ENCODE results near the gene UMODL1. TPM values are rescaled to one million over a fixed set of nuclear protein-coding genes. Genes with fewer than 3 reads are reported as not detected.

UMODL1 gene
- total RNA-seq, 1 donor from 2014 or later: 0.08 TPM

DNA sequence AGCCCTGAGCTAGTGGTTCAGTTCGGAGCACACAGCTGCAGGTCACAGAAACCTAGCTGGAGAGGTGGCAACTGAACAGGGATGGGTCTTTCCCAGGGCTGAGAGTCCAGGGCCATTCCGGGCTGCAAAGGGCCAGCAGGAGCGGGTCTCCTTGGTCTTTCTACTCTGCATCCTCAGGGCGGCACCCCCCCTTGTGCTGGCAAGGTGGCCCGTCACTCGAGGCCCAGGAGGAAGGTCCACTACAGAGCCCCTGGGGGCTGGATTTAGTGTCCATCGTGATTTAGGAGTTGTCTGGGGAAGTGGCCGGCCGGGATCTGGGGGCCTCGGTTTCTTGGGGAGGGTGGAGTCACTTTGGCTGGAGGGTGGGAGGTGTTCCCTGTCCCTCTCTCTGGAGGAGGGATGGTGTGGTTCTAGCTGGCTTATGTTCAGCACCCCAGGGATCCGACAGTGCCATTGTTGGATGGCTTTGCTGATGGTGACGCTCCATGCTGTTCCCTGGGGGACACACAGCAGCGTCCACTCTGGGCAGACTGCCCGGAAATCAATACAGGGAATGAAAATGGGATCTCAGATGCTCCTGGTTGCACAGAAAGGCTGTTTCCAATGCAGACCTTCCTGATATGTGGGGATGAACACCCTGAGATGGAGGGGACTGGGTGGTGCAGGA, 64.4 kb downstream of the UMODL1 start:
- peak; percentile 11 for ATAC-seq

DNA sequence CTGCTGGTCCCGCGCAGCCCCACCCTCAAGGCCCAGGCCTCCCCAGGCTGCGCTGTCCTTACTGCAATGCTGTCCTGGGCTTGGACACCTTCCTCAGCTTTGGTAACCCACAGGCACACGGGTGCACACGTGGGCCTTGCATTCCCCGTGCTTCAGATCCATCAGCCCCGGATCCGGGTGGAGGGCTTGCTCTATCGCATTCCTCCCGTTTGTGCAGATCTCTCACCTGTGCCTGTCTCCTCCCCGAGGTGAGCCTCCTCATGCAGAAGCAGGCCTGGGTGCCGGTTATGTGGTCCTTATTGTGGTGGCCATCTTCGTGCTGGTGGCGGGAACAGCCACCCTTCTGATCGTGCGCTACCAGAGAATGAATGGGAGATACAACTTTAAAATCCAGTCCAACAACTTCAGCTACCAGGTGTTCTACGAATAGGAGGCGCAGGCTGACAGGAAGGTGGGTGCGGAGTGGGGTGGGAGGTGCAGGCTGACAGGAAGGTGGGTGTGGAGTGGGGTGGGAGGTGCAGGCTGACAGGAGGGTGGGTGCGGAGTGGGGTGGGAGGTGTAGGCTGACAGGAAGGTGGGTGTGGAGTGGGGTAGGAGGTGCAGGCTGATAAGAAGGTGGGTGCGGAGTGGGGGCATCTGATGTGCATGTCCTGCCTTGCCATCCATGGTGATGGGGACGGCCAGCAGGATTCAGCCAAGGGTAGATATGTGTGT, 66.2 kb downstream of the UMODL1 start:
- no peak for ATAC-seq

DNA sequence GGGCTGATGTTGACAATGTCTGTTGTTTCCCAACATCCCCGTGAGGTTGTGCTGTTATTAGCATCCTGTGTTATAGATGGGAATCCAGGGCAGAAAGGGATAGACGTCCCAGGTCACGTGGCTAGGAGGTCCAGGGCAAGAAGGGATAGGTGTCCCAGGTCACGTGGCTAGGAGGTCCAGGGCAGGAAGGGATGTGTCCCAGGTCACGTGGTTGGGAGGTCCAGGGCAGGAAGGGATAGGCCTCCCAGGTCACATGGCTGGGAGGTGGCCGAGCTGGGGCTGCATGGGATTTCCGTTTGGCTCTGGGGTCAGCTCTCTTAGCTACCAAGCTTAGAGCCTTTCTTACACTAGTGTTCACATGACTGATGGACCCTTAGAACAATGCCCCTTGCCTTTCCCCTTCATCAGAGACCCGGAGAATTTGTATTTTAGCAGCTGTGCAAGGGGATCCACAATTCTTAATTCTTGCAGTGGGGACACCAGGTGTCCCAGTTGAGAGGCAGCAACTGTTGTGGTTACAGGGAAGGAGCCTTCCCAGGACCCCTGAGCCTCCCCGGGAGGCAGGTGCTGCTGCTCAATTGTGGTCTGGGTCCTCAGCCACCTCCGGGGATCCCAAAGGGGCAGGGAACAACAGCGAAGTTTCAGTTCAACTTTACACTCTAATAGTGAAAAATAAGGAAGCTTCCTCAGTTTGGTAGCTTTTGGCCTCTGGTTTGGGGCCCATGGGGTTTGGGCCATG, 69.2 kb downstream of the UMODL1 start:
- no peak for ATAC-seq

DNA sequence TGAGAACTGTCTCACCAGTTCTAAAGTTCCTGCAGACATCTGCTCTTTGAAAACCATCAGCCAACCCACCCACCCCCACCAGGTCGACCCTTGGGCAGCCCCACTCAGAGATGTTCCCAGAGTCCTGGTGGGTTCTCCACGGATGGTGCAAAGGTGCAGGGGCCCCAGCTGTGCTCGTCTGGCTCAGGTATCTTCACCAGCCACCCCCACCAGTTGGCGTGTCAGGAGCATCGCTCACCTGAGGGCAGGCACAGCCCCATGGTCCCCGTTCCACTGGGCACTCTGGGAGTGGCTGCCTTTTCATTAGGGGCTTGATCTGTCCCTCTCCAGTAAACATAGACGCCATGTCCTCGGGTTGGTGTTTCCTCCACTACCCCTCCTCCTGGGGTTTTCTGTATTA, 70.5 kb downstream of the UMODL1 start:
- ATAC-seq: no peak

DNA sequence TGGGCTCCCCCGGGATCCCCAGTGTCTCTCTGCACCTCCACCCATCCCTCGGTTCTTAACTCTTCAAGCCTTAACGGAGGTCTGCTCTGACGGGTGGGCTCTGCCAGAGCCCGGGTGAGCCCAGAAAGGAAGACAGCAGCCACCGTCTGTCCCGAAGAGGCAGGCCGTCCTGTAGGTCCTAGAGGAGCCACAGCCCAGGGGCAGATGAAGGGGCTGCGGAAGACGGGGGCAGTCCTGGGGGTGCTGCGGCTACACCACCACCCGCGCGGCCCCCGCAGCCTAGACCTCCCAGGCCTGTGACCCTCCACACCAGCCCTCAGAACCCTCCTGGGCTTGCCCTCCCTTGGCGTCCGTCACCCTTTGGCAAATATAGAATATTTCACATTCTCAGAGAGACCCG, 71.0 kb downstream of the UMODL1 start:
- ATAC-seq: no peak

DNA sequence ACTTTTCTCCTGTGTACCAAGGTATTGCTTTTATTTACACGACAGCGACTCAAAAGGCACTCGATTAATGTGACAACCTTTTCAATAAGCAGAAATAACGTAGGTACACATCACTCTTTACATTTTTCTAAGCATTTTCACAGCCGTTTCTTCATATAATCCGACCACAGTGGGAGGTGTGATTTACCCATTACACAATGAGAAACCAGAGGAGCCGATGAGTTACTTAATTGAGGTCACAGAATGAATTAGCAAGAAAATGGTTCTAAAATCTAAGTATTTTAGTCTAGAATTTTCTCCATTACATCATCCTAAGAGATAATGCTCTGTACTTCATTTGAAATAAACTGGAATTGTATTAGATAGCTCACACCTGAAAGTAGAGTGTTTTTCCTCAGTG, 71.5 kb downstream of the UMODL1 start:
- ATAC-seq: no peak

DNA sequence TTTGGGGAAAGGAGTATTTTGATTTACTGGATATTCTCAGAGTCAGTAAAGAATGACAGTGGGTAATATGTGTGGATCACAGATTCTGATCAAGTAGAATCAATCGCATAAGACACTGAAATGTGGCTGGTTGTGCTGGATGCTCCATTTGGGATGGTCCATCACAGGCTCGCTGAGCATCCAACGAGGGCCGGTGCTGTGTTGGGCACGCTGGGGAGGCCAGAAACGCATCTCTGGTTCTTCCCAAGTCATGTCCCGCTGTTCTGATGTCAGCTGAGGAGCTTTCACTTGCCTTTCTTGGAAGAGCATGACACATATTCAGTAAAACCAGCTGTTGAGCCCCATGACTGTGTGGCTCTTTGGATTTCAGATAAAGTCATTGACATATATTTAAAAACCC, 72.0 kb downstream of the UMODL1 start:
- no peak for ATAC-seq

DNA sequence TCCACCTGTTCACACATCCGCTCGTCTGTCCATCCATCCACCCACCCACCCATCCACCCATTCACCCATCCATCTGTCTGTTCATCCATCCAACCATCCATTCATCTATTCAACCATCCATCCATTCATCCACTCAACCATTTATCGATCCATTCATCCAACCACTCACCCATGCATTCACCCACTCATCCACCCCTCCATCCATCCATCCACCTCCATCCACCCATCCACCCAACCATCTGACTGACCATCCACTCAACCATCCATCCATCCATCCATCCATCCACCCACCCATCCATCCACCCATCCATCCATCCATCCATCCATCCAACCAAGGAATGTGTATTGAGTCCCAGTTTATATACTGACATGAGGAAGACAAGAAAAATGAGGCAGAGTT, 73.1 kb downstream of the UMODL1 start:
- ATAC-seq: no peak

DNA sequence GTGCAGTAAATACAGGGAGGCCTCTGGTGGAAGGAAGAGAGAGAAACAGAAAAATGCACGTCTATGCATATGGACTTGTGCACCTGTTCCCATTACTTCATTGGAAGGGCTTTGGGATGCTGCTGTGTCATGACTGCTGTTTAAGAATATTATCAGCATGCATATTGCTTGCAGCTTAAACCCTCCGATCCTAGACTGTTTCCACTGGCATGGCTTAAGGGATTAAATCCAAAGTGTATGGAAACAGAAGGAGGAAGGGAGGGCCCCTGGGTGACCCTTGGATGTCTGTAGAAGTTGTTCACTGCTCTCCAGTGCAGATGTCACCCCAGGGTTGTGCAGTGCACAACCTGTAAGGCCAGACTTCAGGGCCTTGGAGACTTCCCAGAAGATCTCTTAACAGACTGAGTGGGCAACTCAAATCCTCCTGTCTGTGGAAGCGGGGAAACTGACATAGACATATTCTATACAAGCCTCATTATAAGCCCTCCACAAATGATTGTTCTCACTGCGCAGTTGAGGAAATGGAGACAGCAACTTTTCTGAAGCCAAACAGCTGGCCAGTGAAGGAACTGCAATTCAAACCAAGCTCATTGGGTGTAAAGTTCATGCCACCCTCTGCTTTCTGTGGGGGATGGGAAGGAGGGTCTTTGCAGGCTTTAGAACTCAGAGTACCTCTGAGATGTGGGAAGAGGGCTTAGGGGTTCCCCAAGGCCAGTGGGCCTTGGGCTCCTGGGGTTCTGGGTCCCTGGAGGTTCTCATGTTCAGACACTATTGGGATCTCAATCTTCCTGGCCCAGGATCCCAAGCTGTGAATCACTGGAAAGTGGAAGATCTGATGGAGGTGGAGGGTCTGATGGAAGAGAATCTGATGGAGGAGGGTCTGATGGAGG, 73.8 kb downstream of the UMODL1 start:
- ATAC-seq: no peak

DNA sequence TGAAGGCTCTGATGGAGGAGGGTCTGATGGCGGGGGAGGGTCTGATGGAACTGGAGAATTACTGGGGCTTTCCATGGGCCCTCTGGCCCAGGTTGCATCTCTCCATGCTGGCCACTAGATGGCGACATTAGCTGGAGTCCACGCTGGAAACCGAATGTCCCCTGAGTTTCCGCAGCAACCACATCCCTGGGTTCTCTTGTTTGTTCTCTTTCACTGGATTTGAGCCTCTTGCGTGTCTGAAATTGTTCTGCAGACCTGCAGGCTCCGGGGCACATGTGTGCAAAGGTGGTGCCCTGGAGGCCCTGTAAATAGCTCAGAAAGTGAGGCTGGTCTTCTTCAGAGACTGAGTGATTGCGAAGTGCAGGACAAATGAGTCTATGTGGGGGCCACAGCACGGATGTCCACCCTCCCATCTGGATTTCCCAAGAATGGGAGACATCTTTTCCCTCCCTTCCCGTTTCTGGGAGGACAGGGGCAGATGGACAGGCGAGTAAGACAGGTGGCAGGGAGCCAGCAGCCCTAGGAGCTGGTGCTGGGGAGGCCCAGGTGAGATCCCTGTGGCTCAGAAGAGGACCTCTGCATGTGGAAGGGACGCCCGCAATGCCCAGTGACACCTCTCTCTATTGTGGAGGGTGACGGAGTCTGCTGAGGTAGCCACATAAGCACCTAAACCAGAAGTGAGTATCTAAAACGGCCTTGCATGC, 74.6 kb downstream of the UMODL1 start:
- ATAC-seq: peak; percentile 75

DNA sequence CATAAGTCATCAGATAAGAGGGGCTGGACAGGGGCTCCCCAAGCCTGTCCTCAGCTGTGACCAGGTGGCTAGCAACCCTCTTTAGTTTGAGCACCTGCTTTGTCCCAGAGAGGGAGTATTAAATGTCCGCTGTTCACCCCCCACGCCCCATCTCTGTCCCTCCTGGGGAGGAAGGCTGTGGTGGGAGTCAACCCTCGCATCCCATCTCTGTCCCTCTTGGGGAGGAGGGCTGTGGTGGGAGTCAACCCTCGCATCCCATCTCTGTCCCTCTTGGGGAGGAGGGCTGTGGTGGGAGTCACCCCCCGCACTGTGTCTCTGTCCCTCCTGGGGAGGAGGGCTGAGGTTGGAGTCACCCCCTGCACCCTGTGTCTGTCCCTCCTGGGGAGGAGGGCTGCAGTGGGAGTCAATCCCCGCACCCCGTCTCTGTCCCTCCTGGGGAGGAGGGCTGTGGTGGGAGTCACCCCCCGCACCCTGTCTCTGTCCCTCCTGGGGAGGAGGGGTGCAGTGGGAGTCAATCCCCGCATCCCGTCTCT, 75.2 kb downstream of the UMODL1 start:
- ATAC-seq: no peak

DNA sequence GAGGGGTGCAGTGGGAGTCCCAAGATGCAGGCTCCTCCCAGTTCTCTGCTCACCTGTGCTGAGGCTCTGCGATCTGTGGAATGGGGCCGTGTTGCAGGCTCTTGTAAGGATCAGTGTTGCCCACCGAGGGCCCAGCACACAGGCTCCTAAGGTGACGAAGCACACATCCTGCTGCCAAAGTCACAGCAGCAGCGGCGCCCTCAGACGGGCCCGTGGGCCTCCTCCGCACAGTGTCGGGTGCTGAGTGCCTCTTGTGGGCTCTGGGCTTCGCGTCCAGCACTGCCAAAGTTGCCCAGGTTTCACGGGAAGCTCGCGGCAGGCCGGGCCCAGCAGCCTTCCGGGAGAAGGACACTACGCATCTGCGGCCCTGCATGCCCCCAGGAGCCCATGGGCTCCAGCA, 75.7 kb downstream of the UMODL1 start:
- ATAC-seq: no peak

DNA sequence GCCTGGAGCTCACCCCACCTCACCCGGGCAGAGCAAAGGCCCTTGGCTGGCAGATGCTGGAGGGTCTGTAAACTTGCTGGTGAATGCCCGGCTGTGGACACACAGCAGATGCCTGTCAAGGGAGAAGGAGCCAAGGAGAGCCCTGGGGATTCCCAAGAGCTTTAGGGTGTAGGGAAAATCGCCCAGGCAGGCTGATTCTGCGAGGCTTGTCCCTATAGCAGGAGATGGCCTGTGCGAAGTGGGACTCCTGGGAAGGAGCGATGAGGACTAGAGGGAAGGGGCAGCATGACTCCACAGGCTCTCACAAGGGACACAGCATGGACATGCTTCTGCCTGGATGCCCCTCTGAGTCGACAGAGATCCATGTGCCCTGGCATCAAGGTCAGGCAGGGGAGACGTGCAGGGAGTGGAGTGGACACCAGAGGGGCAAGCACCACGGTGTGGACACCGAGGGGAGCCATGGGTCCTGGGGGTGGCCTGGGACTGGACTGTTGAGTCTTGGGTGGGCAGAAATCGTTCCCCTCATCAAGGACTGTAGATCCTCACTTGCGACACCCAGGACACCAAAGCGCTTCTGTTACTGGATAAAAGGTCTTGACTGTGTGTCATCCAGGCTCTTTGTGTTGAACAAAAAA, 76.4 kb downstream of the UMODL1 start:
- ATAC-seq: no peak

DNA sequence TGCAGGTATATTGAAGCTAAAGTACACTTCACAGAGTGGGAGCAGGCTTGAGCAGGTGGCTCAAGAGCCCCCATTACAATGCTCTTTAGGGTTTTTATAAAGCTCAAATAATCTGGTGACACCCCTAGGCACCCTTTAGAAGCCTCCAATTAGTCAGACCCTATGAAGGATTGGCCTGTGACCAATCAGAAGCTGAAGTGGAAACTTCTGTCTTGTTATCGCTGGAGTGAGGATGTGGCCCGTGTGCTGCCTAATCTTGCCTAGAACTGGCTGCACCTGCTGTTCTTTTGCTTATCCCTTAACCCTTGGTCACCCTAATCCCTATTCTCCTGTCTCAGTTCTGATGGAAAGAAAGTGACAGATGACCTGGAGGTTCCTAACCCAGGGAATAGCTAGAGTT, 77.0 kb downstream of the UMODL1 start:
- no peak for ATAC-seq

DNA sequence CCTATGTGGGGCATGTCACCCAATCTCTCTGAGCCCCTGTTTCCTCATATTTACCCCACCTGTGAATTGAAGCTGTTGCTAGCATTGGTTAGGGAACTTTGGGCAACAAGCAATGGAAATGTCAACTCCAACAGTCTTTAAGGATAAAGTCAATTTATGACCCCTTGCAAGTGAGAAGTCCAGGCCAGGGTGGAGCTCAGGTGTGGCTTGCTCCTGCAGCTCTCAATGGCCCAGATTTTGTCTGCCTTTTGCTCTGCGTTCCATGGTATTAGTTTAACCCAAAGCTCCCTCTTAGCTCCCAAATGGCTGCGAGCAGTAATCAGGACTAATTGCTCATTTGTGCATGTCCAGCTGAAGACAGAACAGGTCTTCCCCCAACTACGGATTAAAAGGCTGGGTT, 77.5 kb downstream of the UMODL1 start:
- ATAC-seq: no peak

DNA sequence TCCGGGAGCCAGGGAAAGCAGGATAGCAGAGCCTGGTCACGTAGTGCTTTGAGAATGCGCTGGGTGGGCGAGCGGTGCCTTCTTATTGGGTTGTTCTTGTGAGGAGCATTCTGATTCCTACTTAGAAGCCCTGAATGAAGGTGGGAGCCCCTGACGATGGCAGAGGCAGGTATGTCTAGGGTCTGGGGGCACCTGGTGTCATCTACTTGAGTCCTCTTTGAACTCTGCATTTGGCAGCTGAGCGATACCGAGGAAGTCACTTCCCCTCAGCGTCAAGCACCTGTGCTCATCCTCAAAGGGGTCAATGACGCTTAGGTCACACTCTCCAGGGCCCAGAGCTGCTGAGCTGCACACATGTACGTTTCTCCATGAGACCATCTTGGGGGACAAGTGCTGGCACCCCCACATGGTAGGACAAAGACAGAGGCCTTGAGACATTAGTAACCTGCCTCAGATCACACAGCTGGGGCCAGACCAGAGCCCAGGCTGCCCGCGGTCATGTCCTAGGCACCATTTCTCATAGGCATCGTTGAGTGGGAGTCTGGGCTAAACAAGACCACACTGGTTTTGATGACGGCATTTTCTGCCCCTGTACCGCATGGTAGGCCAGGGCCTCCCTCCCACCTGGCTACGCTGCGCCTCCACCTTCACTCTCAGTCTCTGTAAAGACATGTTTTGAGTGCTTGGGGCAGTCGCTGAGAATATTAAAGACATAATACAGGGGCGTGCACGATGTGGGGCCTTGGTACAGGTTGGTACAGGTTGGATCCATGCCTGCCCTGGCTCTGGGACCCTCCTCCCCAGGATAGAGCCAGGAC, 78.7 kb downstream of the UMODL1 start:
- ATAC-seq: no peak

DNA sequence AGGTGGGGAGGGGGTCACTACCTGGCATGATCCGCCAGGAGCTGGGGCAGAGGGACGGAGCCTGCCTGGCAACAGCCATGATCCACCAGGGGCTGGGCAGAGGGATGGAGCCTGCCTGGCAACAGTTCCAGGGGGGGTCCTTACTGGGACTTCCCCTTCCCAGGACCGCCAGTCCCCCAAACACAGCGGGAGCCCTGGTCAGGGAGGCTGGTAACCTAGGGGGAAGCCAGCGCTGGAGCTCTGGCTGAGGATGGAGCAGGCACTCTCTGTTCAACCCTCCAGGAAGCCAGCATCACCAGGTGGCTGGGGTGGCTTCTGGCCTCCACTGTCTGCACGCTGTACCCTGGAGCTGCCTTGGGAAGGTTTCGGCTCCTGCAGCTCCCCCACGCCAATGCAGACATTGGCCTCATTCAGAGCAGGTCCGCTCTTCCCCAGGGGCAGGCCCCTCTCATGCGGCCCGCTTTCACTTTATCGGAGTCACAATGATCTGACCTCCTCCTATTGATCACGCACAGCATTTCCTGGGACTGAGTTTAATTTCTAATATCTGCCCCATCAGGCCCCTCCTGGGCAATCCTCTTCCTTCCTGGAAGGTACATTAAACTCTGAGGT, 79.5 kb downstream of the UMODL1 start:
- ATAC-seq: no peak

DNA sequence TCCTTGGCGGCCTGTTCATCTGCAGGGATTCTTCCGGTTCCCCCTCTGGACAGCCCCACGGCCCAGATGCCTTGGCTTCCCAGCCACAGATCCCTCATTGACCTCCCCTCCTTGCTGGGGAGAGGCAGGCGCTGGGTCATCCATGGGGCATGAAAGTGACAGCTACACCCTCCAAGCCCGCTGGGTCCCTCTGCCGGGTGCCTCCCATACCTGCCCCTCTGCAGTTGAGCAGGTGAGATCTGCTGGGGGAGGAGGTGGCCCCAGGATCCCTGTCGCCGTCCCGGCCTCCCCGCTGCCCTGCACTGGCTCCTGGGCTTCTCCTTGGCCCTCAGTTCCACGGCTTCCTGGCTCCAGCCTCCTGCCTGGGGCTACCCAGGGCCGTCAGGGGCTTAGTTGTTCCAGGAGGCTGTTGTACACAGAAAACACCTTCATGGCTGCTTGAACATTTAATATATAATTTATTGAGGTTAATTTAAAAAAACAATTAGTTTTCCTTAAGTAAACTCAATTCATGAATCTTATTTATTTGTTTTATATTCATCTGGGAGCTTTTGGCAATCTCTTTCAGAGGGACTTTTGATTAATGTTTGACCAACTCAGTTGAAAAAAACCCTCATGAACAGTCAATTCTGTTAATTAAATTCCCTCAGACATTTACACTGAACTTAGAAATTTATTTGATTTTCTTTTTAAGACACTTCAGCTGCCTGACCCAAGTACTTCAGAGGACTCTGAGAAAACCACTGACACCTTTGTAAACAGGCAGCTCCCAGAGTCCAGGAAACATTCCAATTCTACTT, 80.2 kb downstream of the UMODL1 start:
- ATAC-seq: no peak

DNA sequence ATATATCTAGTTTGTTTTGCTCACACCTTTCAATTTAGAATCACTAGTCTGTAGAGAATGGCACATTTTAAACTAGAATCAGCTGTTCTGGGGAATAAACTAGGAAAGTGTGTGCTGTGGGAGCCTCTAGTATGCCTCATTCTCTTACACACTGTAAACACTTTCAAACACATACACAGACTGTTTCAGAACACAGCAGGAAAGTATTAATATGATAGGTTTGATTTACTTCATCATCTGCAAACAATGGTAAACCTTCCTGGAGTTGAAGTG, 80.8 kb downstream of the UMODL1 start:
- no peak for ATAC-seq

Data from esophagus mucosa (tissue), 1 donor.